H1 (cell line): ENCODE results near the gene RAB26. TPM values are rescaled to one million over a fixed set of nuclear protein-coding genes. Genes with fewer than 3 reads are reported as not detected.

Source experiments
- CTCF ChIA-PET: fragments of 300-600 bp; sonication (Branson Sonifier 250); formaldehyde crosslinking; loops from one replicate; lab custom pipeline; 2021; ENCODE audit not compliant: partially characterized antibody; lab: Charles Lee
- POLR2A ChIA-PET: fragments of 300-600 bp; sonication (Branson Sonifier 250); formaldehyde crosslinking; loops from one replicate; lab custom pipeline; 2021; ENCODE audit warnings: inconsistent platforms; ENCODE audit not compliant: partially characterized antibody; lab: Charles Lee
- DNase-seq, 2 experiments: peaks; one replicate each; pipeline versions ENCODE4 v3.0.0 to v3.0.0-alpha.2; 2010 to 2022; ENCODE audit warnings: low spot score in 2 of 2, low read depth in 1 of 2, mixed read lengths in 1 of 2
- FAIRE-seq: peaks from 2 replicates; lab custom pipeline; 2011; peaks lifted over from hg19 to GRCh38; lab: Jason Lieb, UNC
- H2AFZ ChIP-seq: 2 replicates; pipeline ENCODE4 v1.8.1; 2012; ENCODE audit warnings: low read length, inconsistent platforms
- H2AK5ac ChIP-seq: 2 replicates; pipeline ENCODE4 v1.6.1; 2013; ENCODE audit warnings: low read depth, low read length
- H2BK120ac ChIP-seq: replicated peaks from 2 replicates; pipeline ENCODE3; 2013; ENCODE audit warnings: low read depth, low read length, inconsistent platforms
- H2BK12ac ChIP-seq: 2 replicates; pipeline ENCODE4 v1.6.1; 2013; ENCODE audit warnings: low read depth, low read length
- H2BK15ac ChIP-seq: 2 replicates; pipeline ENCODE4 v1.6.1; 2013; ENCODE audit warnings: low read length
- H2BK20ac ChIP-seq: 2 replicates; pipeline ENCODE4 v1.6.1; 2013; ENCODE audit warnings: low read length
- H2BK5ac ChIP-seq: 2 replicates; pipeline ENCODE4 v1.6.1; 2013; ENCODE audit warnings: low read depth, low read length
- H3K14ac ChIP-seq: 2 replicates; pipeline ENCODE4 v1.6.1; 2013; ENCODE audit warnings: inconsistent platforms; ENCODE audit not compliant: insufficient read length
- H3K18ac ChIP-seq: 2 replicates; pipeline ENCODE4 v1.6.1; 2013; ENCODE audit warnings: low read length; ENCODE audit errors: extremely low read depth
- H3K23ac ChIP-seq: 2 replicates; pipeline ENCODE4 v1.6.1; 2013; ENCODE audit warnings: inconsistent platforms; ENCODE audit not compliant: insufficient read length
- H3K23me2 ChIP-seq: 2 replicates; pipeline ENCODE4 v1.6.1; 2013; ENCODE audit warnings: low read depth, low read length
- H3K27ac ChIP-seq: 2 replicates; pipeline ENCODE4 v1.6.1; 2011; ENCODE audit warnings: low read depth, low read length, inconsistent platforms
- H3K27me3 ChIP-seq, 4 experiments: replicated peaks in 1 of 4; 1 replicate in 1 of 4; 2 replicates in 3 of 4; pipeline versions ENCODE4 v1.6.1 to v1.8.1; 2011 to 2013; ENCODE audit warnings: low read length in 3 of 4, mild to moderate bottlenecking in 3 of 4, inconsistent platforms in 2 of 4, mixed read lengths in 2 of 4, moderate library complexity in 1 of 4; ENCODE audit not compliant: control insufficient read depth in 3 of 4, insufficient read depth in 3 of 4; ENCODE audit errors: extremely low read depth in 1 of 4
- H3K36me3 ChIP-seq, 4 experiments: 2 replicates each; pipeline versions ENCODE4 v1.6.1 to v1.8.1; 2011 to 2013; ENCODE audit warnings: mild to moderate bottlenecking in 4 of 4, low read length in 3 of 4, moderate library complexity in 2 of 4, control low read depth in 1 of 4, inconsistent platforms in 1 of 4; ENCODE audit not compliant: insufficient read depth in 4 of 4, control insufficient read depth in 2 of 4
- H3K4ac ChIP-seq: replicated peaks from 2 replicates; pipeline ENCODE3; 2013; ENCODE audit warnings: low read length, low read depth, mixed read lengths, inconsistent platforms; ENCODE audit not compliant: insufficient read length
- H3K4me1 ChIP-seq, 4 experiments: replicated peaks in 1 of 4; 1 replicate in 1 of 4; 2 replicates in 3 of 4; pipeline versions ENCODE4 v1.6.1 to v1.8.1; 2011 to 2013; ENCODE audit warnings: low read length in 3 of 4, inconsistent platforms in 2 of 4, mixed read lengths in 1 of 4; ENCODE audit not compliant: insufficient read depth in 4 of 4, control insufficient read depth in 3 of 4
- H3K4me2 ChIP-seq, 2 experiments: 2 replicates each; pipeline versions ENCODE4 v1.6.1 to v1.8.1; 2011 to 2013; ENCODE audit warnings: low read depth in 2 of 2, low read length in 2 of 2, control low read depth in 1 of 2, inconsistent platforms in 1 of 2, mild to moderate bottlenecking in 1 of 2; ENCODE audit not compliant: insufficient read depth in 1 of 2
- H3K4me3 ChIP-seq, 4 experiments: fragments of 200-600, 300-600 bp in 1 of 4; sonication (generic), shearing (Covaris generic), sonication (Bioruptor Twin) in 1 of 4; 2 replicates each; pipeline versions ENCODE4 v1.5.1 to v1.8.1; 2011 to 2016; ENCODE audit warnings: low read length in 4 of 4, low read depth in 3 of 4, control low read depth in 2 of 4, inconsistent platforms in 2 of 4, mild to moderate bottlenecking in 2 of 4, mixed read lengths in 1 of 4, moderate library complexity in 1 of 4; ENCODE audit not compliant: insufficient read depth in 2 of 4; ENCODE audit errors: extremely low read depth in 1 of 4
- H3K56ac ChIP-seq: replicated peaks from 2 replicates; pipeline ENCODE3; 2013; ENCODE audit warnings: low read depth, mild to moderate bottlenecking, mixed read lengths, low read length, inconsistent platforms; ENCODE audit not compliant: insufficient read length
- H3K79me1 ChIP-seq: 2 replicates; pipeline ENCODE4 v1.6.1; 2013; ENCODE audit warnings: low read depth, low read length, control low read depth
- H3K79me2 ChIP-seq, 2 experiments: 2 replicates each; pipeline versions ENCODE4 v1.6.1 to v1.8.1; 2012 to 2013; ENCODE audit warnings: low read length in 2 of 2, mild to moderate bottlenecking in 2 of 2, inconsistent platforms in 1 of 2; ENCODE audit not compliant: insufficient read depth in 2 of 2, control insufficient read depth in 1 of 2
- H3K9ac ChIP-seq, 4 experiments: replicated peaks in 1 of 4; 1 replicate in 1 of 4; 2 replicates in 3 of 4; pipeline versions ENCODE4 v1.6.1 to v1.8.1; 2011 to 2013; ENCODE audit warnings: low read depth in 3 of 4, low read length in 3 of 4, control low read depth in 2 of 4, mild to moderate bottlenecking in 2 of 4, moderate library complexity in 2 of 4, inconsistent platforms in 1 of 4; ENCODE audit errors: extremely low read depth in 1 of 4
- H3K9me3 ChIP-seq, 2 experiments: 2 replicates each; pipeline versions ENCODE4 v1.6.1 to v1.8.1; 2012 to 2013; ENCODE audit warnings: mild to moderate bottlenecking in 2 of 2, moderate library complexity in 2 of 2, control low read depth in 1 of 2, inconsistent platforms in 1 of 2, low read depth in 1 of 2, low read length in 1 of 2, mixed read lengths in 1 of 2; ENCODE audit not compliant: insufficient read depth in 2 of 2
- H4K20me1 ChIP-seq, 2 experiments: replicated peaks in 1 of 2; 2 replicates each; pipeline versions ENCODE3 to v1.8.1; 2011 to 2013; ENCODE audit warnings: inconsistent platforms in 2 of 2, low read length in 2 of 2, mild to moderate bottlenecking in 1 of 2; ENCODE audit not compliant: insufficient read depth in 2 of 2, control insufficient read depth in 1 of 2
- H4K5ac ChIP-seq: 2 replicates; pipeline ENCODE4 v1.6.1; 2013; ENCODE audit warnings: low read length, low read depth, mixed read lengths, inconsistent platforms; ENCODE audit not compliant: insufficient read length
- H4K8ac ChIP-seq: 2 replicates; pipeline ENCODE4 v1.8.0; 2013; ENCODE audit warnings: mild to moderate bottlenecking, moderate library complexity, low read length, inconsistent platforms; ENCODE audit not compliant: insufficient read depth; ENCODE audit errors: extremely low read depth
- H4K91ac ChIP-seq: replicated peaks from 2 replicates; pipeline ENCODE3; 2013; ENCODE audit warnings: low read length, mixed read lengths, inconsistent platforms; ENCODE audit not compliant: insufficient read length
- BACH1 ChIP-seq: IDR thresholded peaks from 2 replicates; pipeline ENCODE4 v1.6.1; 2012; ENCODE audit warnings: low read length, improper control_type of control experiment
- CREB1 ChIP-seq: IDR thresholded peaks from 2 replicates; pipeline ENCODE4 v1.6.1; 2012; ENCODE audit warnings: inconsistent platforms
- HDAC6 ChIP-seq: IDR thresholded peaks from one replicate; pipeline ENCODE4 v1.7.1; 2012; ENCODE audit warnings: low read depth, mild to moderate bottlenecking, inconsistent platforms, low read length, moderate library complexity
- JUN ChIP-seq: IDR thresholded peaks from 2 replicates; pipeline ENCODE4 v1.6.1; 2011; ENCODE audit warnings: low read depth, mild to moderate bottlenecking, improper control_type of control experiment, low read length
- NANOG ChIP-seq: IDR thresholded peaks from 2 replicates; pipeline ENCODE4 v1.6.1; 2011; ENCODE audit warnings: low read length, low read depth, mild to moderate bottlenecking, inconsistent platforms; ENCODE audit not compliant: insufficient read depth, poor library complexity, severe bottlenecking
- PHF8 ChIP-seq: fragments of 200-600 bp; sonication (generic); conservative IDR thresholded peaks from 2 replicates; pipeline ENCODE4 v1.7.1; 2012; ENCODE audit warnings: low read depth, mild to moderate bottlenecking, inconsistent platforms, low read length, moderate library complexity
- SUZ12 ChIP-seq: fragments of 200-600 bp; sonication (generic); IDR thresholded peaks from 2 replicates; pipeline ENCODE4 v1.6.1; 2012; ENCODE audit warnings: mild to moderate bottlenecking, inconsistent platforms, low read length, moderate library complexity, mixed read lengths
- TAF7 ChIP-seq: optimal IDR thresholded peaks from 2 replicates; pipeline ENCODE3; 2011; ENCODE audit warnings: low read depth, mild to moderate bottlenecking, inconsistent platforms, low read length, moderate library complexity, borderline replicate concordance
- TBP ChIP-seq: IDR thresholded peaks from 2 replicates; pipeline ENCODE4 v1.6.1; 2011; ENCODE audit warnings: low read depth, low read length, improper control_type of control experiment
- WGBS, 2 experiments: shearing (Covaris generic) in 1 of 2; methylation state at CpG; one replicate each; pipeline versions ENCODE4 v1.1.6 to v1.1.7; 2013 to 2015; ENCODE audit warnings: low lambda C conversion rate in 2 of 2, mixed read lengths in 2 of 2, inconsistent platforms in 1 of 2, low coverage in 1 of 2, missing lambda C conversion rate in 1 of 2; ENCODE audit not compliant: insufficient replicate concordance in 2 of 2, insufficient coverage in 1 of 2, insufficient read length in 1 of 2; ENCODE audit errors: extremely low coverage in 1 of 2, missing lambda C conversion rate in 1 of 2; 5-methylcytosine and 5-hydroxymethylcytosine counted together
- polyA plus RNA-seq, 7 experiments: library from polyadenylated mRNA; depleted of rRNA in 3 of 7; stranded (reverse) in 5 of 7; unstranded in 2 of 7; fragments of >200 nt in 5 of 7; fragments of 200-250 nt in 2 of 7; gene quantifications; 1 replicate in 5 of 7; 2 replicates in 1 of 7; 4 replicates in 1 of 7; pipeline versions ENCODE4 v1.2.1 to v1.2.3, GENCODE V29; 2011 to 2013; ENCODE audit warnings: missing spikeins in 2 of 7, mixed read lengths in 2 of 7
- total RNA-seq: library from RNA; stranded (reverse); fragmentation: NEBNext Ultra II Directional; extraction: Animal tissue kit (Norgen Biotek cat#: 25700); gene quantifications from 2 replicates; pipeline ENCODE4 v1.2.1, GENCODE V29; 2021
- TF ChIP-seq, protein P1 (sequence below): IDR thresholded peaks from 2 replicates; pipeline ENCODE4 v1.6.1; 2011; ENCODE audit warnings: low read length, improper control_type of control experiment

Gene RAB26
- total and polyA plus RNA-seq, 2 of the 8 experiments (the other 6 are each of a cell fraction or from before 2014, with no cell fraction given): 4.3 to 5.4 TPM

DNA sequence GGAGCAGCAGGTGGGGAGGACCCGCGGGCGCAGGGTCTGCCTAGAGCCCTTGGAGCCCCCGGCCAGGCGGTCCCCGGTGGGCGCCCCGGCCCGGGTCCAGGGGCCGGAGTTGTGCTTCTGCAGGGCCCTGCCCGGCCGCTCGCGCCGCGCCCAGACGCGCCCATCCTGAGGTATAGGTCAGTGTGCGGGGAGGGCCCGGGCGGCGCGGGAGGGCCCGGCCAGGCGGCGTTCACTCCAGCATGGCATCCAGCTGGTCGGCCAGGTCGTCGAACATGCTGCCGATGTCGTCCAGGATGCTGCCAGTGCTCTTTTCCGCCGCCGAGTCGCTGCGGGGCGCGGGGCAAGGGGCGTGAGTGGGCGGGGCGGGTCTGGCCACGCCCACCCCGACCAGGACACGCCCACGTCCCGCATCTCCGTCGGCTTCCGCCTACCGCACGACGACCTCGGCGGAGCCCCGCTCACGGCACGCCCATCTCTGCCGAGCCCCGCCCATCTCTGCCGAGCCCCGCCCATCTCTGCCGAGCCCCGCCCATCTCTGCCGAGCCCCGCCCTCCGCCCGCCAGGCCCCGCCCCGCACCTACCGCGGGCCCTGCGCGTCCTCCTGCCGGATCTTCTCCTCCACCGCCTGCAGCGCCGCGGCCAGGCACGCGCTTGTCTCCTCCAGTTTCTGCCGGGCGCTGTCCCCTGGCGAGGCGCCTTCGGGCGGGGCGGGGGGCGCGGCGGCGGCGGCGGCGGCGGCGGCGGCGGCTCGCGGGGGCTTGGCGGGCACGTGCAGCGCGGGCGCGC lies 30.1 kb downstream of the RAB26 start:
- no peaks in the 10 kb centered on the region; a peak in 1 of 7 replicates for H3K27me3 ChIP-seq
- no peak overlapping the region for H2BK12ac ChIP-seq
- H3K14ac ChIP-seq: no peak overlapping the region
- no peak overlapping the region for H2BK120ac ChIP-seq
- H3K79me2 ChIP-seq: no peaks in the 10 kb centered on the region
- H3K27ac ChIP-seq: no peak overlapping the region
- no peak overlapping the region for H4K8ac ChIP-seq
- no peak overlapping the region for H3K4ac ChIP-seq
- no peak overlapping the region for H3K23ac ChIP-seq
- H2AK5ac ChIP-seq: no peak overlapping the region
- H2AFZ ChIP-seq: no peak overlapping the region
- no peak overlapping the region for H3K18ac ChIP-seq
- no peak overlapping the region for H3K9ac ChIP-seq
- H2BK20ac ChIP-seq: no peak overlapping the region
- H2BK5ac ChIP-seq: no peak overlapping the region
- peak overlapping the region; percentile 28 to 61; a peak in 3 of 4 replicates for H3K4me2 ChIP-seq
- no peak for FAIRE-seq
- no peak overlapping the region for H4K91ac ChIP-seq
- H4K20me1 ChIP-seq: peaks cover 2 to 17% of the 10 kb centered on the region in 2 experiments
- H3K4me3 ChIP-seq: peak overlapping the region in 1 of 4 experiments; percentile 43; a peak in 3 of 8 replicates
- no peaks in the 10 kb centered on the region for H3K9me3 ChIP-seq
- peak; percentile 62 to 95 for DNase-seq
- peaks cover 11 to 39% (median 22%) of the 10 kb centered on the region in 4 experiments; a peak in 7 of 8 replicates for H3K36me3 ChIP-seq
- peaks cover 2% of the 10 kb centered on the region; the same call in 1 of the 2 replicates for H3K23me2 ChIP-seq
- H3K56ac ChIP-seq: no peak overlapping the region
- ChIA-PET CTCF (interaction anchor here (1.0 to 1.4 kb wide), 3 partner anchors 17 to 36 kb away, joined by 3 to 5 read pairs (median 3); partner anchors contain the start of gene PGP), POLR2A (interaction anchor here (0.8 to 13.5 kb wide), 7 partner anchors 11 to 106 kb away, joined by 3 to 312 read pairs (median 5); partner anchors contain the start of genes CASKIN1, RAB26 and TRAF7)
- 77% methylated on average over 27 of the region's 106 CpGs; no CpG with 5 or more reads in 1 of the 2 experiments for WGBS, 2 experiments
- H3K4me1 ChIP-seq: peaks cover 0 to 7% (median 2%) of the 10 kb centered on the region in 4 experiments; a peak in 4 of 7 replicates
- H4K5ac ChIP-seq: no peak overlapping the region
- no peaks in the 10 kb centered on the region for H3K79me1 ChIP-seq
- H2BK15ac ChIP-seq: no peak overlapping the region
- TF ChIP-seq HDAC6 (no peak), TAF7 (peak; percentile 35), TBP (peak; percentile 33; the same call in 1 of the 2 replicates), NANOG (no peak), BACH1 (no peak), CREB1 (peak; percentile 57; the same call in 1 of the 2 replicates), JUN (no peak), SUZ12 (no peak), PHF8 (no peak)
- TF ChIP-seq, protein P1, sequence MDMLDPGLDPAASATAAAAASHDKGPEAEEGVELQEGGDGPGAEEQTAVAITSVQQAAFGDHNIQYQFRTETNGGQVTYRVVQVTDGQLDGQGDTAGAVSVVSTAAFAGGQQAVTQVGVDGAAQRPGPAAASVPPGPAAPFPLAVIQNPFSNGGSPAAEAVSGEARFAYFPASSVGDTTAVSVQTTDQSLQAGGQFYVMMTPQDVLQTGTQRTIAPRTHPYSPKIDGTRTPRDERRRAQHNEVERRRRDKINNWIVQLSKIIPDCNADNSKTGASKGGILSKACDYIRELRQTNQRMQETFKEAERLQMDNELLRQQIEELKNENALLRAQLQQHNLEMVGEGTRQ: no peak
